Stimulated activated memory B cell treated with anti-CD40 and anti-IgM and Interleukin-4, amounts not matched to agents 10 μg/mL and 1 μg/mL and 100 μg/mL, for 72 hours (primary cell): ENCODE data around the gene SHH.
"Not testable (repeated sequence)": the region's sequence is repeated elsewhere in the genome, so short reads cannot be mapped to it uniquely, and the experiment has no call there.

ENCODE experiments used
- ATAC-seq: fragments of 150-1000 bp; cut with Tn5 transposase; 2 replicates; pipeline ENCODE4 v1.10.0; 2021
- H3K27ac Mint-ChIP-seq: one replicate; pipeline ENCODE4 v1.8.0; 2022; ENCODE audit warnings: mild to moderate bottlenecking, mixed read lengths
- H3K27me3 Mint-ChIP-seq: one replicate; pipeline ENCODE4 v1.8.0; 2022; ENCODE audit warnings: mixed read lengths
- H3K36me3 Mint-ChIP-seq: one replicate; pipeline ENCODE4 v1.8.0; 2022; ENCODE audit warnings: mixed read lengths
- H3K4me1 Mint-ChIP-seq: one replicate; pipeline ENCODE4 v1.8.0; 2022; ENCODE audit warnings: mixed read lengths
- H3K4me3 Mint-ChIP-seq: one replicate; pipeline ENCODE4 v1.8.0; 2022; ENCODE audit warnings: mild to moderate bottlenecking, moderate library complexity, mixed read lengths
- H3K9me3 Mint-ChIP-seq: one replicate; pipeline ENCODE4 v1.8.0; 2022; ENCODE audit warnings: mixed read lengths

Gene SHH

DNA sequence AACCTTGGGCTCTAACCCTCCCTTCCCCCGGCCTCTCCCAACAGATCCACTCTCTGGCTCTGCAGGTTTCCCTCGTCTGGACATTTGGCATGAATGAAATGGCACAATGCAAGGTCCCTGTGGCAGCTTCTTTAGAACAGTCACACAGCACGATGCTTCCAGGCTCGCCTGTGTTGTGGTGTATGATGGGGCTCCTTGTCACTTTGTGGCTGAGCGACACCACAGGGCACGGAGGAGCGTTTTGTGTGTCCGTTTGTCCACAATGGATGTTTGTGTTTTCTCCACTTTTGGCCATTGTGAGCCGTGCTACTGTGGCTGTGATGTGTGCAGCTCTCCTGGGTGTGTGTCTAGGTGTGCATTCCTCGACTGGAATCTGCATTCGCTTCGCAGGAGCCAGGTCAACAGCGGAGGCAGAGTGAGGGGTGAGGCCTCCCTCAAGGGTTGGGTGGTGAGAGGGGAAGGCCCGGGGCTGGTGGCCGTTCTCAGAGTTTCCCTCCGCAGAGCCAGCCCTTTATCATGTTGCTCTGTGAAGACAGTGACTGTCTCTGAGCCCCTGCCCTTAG is 22.3 kb upstream of the SHH start:
- Mint-ChIP-seq H3K4me3 (no peak overlapping the region), H3K36me3 (no peaks in the 10 kb centered on the region), H3K27ac (no peak overlapping the region), H3K9me3 (no peaks in the 10 kb centered on the region), H3K27me3 (peaks cover 19% of the 10 kb centered on the region), H3K4me1 (no peaks in the 10 kb centered on the region)
- ATAC-seq, result no peak

DNA sequence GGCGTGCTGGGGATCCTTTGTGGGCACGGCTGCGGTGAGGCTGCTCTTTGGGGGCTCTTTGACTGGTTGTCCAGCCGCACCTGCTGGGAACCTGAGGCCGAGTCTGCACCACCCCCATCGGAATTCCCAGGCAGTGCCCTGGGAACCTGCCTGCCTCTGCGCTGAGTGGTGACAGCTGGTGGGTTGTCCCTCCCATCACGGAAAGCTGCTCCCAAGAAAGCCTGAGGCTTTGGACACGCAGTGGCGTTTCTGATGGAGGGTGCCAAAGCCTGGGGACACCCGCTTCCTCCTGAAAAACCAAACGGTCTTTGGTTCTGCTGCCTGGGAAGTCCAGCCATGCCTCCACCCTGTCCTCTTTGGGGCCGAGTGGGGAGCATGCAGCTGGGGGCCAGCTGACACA is 21.4 kb upstream of the SHH start:
- H3K27me3 Mint-ChIP-seq, result peaks cover 23% of the 10 kb centered on the region
- H3K4me1 Mint-ChIP-seq, result no peaks in the 10 kb centered on the region
- no peak overlapping the region for H3K27ac Mint-ChIP-seq
- no peaks in the 10 kb centered on the region for H3K36me3 Mint-ChIP-seq
- H3K9me3 Mint-ChIP-seq, result no peaks in the 10 kb centered on the region
- no peak for ATAC-seq
- no peak overlapping the region for H3K4me3 Mint-ChIP-seq

DNA sequence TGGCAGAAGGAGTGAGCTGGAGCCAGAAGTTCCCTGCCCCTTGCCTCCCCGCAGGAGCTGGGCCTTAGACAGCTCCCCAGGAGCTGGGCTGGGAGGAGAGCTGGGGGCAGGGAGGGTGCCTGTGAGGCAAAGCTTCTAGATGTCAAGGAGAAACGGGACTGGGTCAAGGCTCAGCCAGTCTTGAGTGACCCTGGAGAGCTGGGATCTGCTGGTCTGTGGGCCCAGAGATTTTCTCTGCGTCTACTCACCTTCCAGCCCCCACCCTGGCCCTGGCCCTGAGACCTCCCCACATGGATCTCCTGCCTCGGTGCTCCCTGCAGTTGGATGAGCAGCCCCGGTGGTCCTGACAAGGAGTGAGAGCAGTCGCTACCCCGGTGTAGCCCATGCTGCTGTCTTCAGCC is 20.3 kb upstream of the SHH start:
- H3K27me3 Mint-ChIP-seq, result peaks cover 30% of the 10 kb centered on the region

DNA sequence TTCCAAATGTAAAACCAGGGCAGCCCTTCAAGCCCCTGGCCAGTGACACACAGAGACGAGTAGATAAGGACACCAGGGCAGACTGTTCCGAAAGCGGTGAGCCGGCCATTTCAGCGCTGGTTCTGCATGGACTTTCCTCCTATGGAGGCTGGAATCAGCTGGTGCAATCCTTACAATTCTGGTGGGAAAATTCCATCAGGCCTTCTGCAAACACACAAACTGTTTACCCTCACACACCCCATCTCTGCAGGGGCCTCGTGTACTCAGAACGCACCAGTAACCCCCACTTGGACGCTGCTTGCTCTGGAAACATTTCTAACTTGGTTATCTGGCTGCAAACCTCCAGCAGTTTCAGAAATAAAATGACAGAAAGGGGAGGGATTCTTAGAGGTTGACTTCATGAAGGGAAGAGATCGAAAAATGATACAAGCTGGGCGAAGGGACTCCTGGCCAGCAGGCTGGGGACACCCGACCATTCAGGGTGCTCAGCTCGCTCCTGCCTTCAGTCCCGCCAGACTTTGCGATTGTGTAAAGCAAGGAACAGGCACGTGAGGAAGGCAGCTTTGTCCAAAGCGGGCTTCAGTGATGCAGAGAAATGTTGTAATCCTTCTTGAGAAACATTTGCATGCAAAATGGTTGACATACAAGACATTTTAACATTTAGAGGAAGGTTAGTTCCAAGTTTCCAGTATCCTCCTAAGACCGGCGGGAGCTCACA is 19.7 kb upstream of the SHH start:
- Mint-ChIP-seq H3K27ac (no peak overlapping the region), H3K9me3 (no peaks in the 10 kb centered on the region), H3K4me1 (no peaks in the 10 kb centered on the region), H3K27me3 (peaks cover 30% of the 10 kb centered on the region), H3K4me3 (no peak overlapping the region), H3K36me3 (no peaks in the 10 kb centered on the region)
- no peak for ATAC-seq

More for the DNA sequence above, 20.3 kb upstream of the SHH start:
- no peak for ATAC-seq
- no peak overlapping the region for H3K27ac Mint-ChIP-seq
- H3K36me3 Mint-ChIP-seq, result no peaks in the 10 kb centered on the region
- no peaks in the 10 kb centered on the region for H3K9me3 Mint-ChIP-seq
- H3K4me3 Mint-ChIP-seq, result no peak overlapping the region
- H3K4me1 Mint-ChIP-seq, result no peaks in the 10 kb centered on the region

DNA sequence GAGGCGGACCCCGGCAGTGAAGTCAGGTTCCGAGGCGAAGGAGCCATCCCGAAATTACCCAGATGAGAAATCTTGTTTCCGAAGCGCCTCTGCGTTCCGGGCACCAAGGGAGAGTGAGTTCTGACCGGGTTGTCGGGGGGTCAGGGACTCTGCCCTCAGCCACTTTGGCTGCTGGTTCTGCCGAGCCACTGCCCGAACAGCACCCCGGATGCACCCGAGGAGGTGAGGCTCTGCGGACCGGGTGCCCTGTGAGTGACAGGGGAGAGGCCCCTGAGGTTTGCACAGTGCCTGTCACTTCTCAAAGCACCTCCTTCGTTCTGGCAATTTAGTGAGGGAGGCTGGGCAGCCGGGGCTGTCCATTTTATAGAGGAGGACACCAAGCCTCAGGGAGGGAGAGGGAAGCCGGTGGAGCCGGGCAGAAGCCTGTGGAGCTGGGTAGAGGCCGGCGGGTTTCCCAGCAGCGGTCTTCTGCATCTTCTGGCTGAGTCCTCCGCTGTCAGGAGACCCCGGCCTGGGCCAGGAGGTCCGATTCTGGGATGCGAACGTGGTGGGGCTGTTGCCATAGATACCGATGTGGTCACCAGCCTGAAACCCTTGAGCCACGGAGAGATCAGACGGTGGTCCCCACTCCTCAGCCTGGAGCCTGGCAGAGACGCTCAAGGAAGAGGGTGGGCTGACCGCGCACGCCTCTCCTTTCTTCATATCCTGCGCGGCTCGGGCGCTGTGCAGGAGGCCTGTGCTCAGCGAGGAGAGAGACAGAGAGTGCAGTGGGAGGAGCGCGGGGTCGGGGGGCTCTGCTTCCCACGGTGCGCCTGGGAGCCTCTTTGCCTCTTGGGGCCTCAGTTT is 18.9 kb upstream of the SHH start:
- ATAC-seq, result no peak
- H3K27me3 Mint-ChIP-seq, result peaks cover 30% of the 10 kb centered on the region
- no peak overlapping the region for H3K4me3 Mint-ChIP-seq
- no peaks in the 10 kb centered on the region for H3K4me1 Mint-ChIP-seq
- no peaks in the 10 kb centered on the region for H3K36me3 Mint-ChIP-seq
- H3K27ac Mint-ChIP-seq, result no peak overlapping the region
- H3K9me3 Mint-ChIP-seq, result no peaks in the 10 kb centered on the region

DNA sequence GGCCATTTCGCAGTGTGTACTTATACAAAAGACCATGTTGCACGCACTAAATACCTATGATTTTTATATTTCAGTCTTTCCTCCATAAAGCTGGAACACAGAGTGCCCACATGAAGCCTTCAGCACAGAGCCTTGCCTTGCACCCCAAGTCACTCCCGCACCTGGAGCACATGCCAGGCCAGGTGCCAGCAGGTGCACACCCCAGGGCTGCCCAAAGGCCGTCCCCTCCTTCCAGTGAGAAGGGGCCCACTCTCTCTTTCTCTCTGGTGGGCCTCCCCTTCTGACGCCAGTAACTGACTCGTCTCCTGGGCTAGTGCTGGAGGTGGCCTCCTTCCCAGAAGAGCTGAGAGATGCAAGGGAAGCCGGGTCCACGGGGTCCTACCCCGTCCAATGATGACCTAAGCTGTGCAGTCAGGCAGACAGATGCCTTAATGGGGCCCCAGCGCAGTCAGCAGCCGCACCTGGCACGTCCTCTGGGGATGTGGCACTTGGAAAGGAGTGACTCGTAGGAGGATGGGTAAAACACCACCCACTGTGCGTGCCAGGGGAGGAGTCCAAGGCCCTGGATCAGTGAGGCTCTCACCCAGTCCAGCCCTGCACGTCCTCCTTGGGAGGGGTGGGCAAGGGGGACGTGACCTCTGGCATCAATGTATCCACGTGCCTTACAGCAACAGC is 17.7 kb upstream of the SHH start:
- H3K27me3 Mint-ChIP-seq, result peaks cover 39% of the 10 kb centered on the region
- H3K4me1 Mint-ChIP-seq, result no peaks in the 10 kb centered on the region
- H3K4me3 Mint-ChIP-seq, result no peak overlapping the region
- H3K27ac Mint-ChIP-seq, result no peak overlapping the region
- H3K9me3 Mint-ChIP-seq, result no peaks in the 10 kb centered on the region
- no peak for ATAC-seq
- H3K36me3 Mint-ChIP-seq, result no peaks in the 10 kb centered on the region

DNA sequence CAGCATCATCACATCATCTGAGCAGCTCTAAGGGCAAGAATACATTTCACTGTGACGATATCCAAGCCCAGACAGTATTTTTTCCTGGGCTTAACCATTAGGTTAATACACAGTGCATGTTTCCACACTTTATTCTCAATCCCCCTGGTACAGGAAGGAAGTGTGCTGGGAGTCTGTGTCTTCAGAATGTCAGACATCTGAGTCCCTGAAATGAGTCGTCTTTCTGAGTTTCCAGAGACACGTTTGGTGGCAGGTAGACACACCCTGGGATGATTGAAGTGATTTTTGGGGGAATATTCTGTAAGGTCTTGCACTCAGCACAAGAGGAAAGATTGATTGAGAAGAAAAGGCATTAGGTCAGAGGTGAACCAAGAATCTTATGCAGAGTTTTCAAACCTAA is 13.1 kb upstream of the SHH start:
- no peak for ATAC-seq
- H3K4me1 Mint-ChIP-seq, result no peaks in the 10 kb centered on the region
- H3K27me3 Mint-ChIP-seq, result peaks cover 62% of the 10 kb centered on the region
- no peak overlapping the region for H3K27ac Mint-ChIP-seq
- no peaks in the 10 kb centered on the region for H3K36me3 Mint-ChIP-seq
- H3K4me3 Mint-ChIP-seq, result no peak overlapping the region
- H3K9me3 Mint-ChIP-seq, result no peaks in the 10 kb centered on the region

DNA sequence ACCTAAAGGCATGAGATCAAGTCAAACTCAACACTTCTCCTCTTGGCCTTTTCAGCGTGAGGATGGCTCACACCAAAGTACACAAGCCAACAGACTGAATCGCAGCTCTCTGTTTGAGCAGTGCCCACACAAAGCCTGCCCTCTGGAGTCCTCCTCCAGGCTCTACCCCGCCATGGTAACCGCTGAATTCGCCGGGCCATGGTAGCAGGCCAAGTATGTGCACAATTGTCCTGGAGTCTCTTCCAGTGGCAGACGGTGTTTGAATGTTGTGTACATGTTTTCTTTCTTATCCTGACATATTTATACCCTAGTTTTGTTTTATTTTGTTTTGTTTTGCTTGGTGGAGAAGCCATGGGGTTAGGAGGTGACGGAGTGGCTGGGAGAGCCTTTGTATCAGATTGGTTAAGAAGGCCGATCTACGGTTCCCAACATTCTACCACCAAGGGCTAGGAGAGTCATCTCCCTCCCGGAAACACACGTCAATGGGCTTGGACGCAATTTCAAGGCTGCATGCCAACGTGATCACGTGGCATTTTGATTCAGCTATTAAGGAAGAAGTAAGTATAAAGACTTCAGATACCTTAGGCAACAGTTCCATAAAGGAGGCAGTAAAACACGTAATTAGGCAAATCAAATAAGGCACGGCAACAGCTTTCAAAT is 12.1 kb upstream of the SHH start:
- ATAC-seq, result no peak
- Mint-ChIP-seq H3K27ac (no peak overlapping the region), H3K27me3 (peaks cover 57% of the 10 kb centered on the region), H3K4me3 (no peak overlapping the region), H3K36me3 (no peaks in the 10 kb centered on the region), H3K9me3 (no peaks in the 10 kb centered on the region), H3K4me1 (no peaks in the 10 kb centered on the region)

DNA sequence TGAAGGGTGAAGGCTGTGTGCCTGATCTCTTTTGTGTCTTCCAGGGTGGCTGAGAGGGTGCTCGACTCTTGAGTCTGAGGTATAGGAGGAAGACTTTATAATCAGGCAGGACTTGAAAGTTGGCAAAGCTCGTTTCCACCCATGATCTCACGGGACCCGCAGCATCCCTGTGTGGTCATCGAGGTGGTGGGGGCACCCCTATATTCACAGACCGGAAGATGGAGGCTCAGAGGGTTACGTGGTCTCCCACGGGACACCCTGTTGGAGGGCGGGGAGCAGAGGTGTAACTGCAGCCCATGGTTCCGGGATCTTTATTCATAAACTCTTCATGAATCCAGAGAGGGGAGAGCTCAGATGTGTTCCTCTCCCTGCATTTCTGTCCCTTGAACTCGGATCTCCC is 9.6 kb upstream of the SHH start:
- no peaks in the 10 kb centered on the region for H3K4me1 Mint-ChIP-seq
- peaks cover 46% of the 10 kb centered on the region for H3K27me3 Mint-ChIP-seq
- no peak overlapping the region for H3K4me3 Mint-ChIP-seq
- ATAC-seq, result no peak
- H3K36me3 Mint-ChIP-seq, result no peaks in the 10 kb centered on the region
- H3K27ac Mint-ChIP-seq, result no peak overlapping the region
- no peaks in the 10 kb centered on the region for H3K9me3 Mint-ChIP-seq

DNA sequence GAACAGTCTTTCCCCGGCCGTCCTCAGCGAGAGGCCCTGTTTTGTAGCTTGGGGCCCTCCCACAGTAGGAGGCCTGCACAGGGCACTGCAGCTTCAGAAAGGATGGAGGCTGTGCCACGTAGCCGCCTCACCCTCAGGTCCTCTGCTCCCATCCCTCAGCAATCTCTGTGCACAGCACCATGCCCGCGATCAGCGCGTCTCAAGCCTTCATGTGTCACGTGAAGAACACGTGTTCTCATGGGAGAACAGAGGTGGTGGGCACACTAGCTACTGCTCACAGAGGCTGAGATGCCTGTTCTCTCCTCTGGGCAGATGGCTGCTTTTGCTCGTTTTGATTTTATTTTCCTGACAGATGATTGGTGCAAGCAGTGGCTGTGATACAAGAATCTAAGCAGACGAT is 8.5 kb upstream of the SHH start:
- no peak for ATAC-seq
- H3K36me3 Mint-ChIP-seq, result no peaks in the 10 kb centered on the region

DNA sequence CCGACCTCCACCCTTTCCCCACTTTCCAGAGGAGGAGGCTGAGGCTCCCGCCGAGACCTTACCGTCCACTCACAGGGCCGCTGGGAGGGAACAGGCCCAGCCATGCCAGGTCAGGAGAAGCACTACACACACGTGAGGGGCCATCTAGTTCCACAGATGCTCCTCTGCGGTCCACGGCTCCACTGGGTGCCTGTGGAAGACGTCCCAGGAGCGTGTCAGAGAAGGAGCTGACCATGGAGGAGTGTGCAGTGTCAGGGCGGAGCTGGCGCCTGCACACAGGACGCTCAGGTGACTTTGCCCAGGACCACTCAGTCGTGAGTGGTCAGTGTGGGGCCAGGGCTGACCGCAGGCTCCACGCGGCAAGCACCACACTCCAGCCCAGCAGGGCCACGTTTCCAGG is 8.0 kb upstream of the SHH start:
- no peak overlapping the region for H3K4me3 Mint-ChIP-seq
- H3K36me3 Mint-ChIP-seq, result no peaks in the 10 kb centered on the region
- H3K27ac Mint-ChIP-seq, result no peak overlapping the region
- no peak for ATAC-seq
- peaks cover 48% of the 10 kb centered on the region for H3K27me3 Mint-ChIP-seq
- H3K9me3 Mint-ChIP-seq, result no peaks in the 10 kb centered on the region
- peaks cover 6% of the 10 kb centered on the region for H3K4me1 Mint-ChIP-seq

More for the DNA sequence above, 8.5 kb upstream of the SHH start:
- Mint-ChIP-seq H3K27ac (no peak overlapping the region), H3K4me3 (no peak overlapping the region), H3K4me1 (peaks cover under 1% of the 10 kb centered on the region), H3K9me3 (no peaks in the 10 kb centered on the region), H3K27me3 (peaks cover 48% of the 10 kb centered on the region)

DNA sequence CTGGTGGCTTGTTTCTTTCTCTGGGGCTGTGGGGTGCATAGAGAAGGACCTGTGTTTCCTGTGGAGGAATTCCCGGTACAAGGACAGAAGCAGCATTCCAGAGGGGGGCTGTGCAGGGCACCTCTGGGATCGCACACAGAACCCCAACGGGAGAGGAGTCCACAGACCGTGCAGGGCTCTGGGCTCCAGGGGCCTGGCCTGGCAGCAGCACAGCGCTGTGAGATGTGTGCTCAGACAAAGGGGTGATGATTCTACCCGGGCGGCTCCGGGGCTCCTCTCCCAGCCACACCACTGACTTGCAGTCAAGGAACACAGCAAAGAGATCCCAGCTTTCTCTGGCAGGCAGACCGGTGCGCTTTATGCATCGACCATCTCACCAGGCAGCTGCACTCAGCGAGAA is 6.9 kb upstream of the SHH start:
- Mint-ChIP-seq H3K36me3 (no peaks in the 10 kb centered on the region), H3K9me3 (no peaks in the 10 kb centered on the region), H3K27ac (no peak overlapping the region), H3K4me1 (peaks cover 8% of the 10 kb centered on the region), H3K27me3 (peaks cover 44% of the 10 kb centered on the region), H3K4me3 (no peak overlapping the region)
- ATAC-seq, result no peak

DNA sequence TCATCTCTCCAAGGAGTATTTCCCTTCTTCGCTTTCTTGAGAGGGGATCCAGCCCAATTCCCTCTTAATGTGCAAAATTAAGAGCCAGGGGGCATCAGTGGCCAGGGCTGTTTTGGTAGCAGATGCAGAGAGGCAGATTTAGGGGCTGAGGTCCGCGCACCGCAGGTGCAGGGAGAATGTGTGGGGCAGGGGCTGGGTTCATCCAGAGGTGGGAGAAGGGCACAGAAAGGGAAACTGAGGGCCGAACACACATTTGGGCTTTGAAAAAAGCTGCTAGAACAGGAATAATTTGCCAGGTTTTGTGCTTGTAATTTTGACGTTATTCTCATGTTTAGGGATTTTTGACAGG is 6.5 kb upstream of the SHH start:
- H3K27me3 Mint-ChIP-seq, result peaks cover 44% of the 10 kb centered on the region
- no peak overlapping the region for H3K27ac Mint-ChIP-seq
- no peak overlapping the region for H3K4me3 Mint-ChIP-seq
- H3K9me3 Mint-ChIP-seq, result no peaks in the 10 kb centered on the region
- H3K4me1 Mint-ChIP-seq, result peaks cover 8% of the 10 kb centered on the region
- H3K36me3 Mint-ChIP-seq, result no peaks in the 10 kb centered on the region
- ATAC-seq, result no peak

DNA sequence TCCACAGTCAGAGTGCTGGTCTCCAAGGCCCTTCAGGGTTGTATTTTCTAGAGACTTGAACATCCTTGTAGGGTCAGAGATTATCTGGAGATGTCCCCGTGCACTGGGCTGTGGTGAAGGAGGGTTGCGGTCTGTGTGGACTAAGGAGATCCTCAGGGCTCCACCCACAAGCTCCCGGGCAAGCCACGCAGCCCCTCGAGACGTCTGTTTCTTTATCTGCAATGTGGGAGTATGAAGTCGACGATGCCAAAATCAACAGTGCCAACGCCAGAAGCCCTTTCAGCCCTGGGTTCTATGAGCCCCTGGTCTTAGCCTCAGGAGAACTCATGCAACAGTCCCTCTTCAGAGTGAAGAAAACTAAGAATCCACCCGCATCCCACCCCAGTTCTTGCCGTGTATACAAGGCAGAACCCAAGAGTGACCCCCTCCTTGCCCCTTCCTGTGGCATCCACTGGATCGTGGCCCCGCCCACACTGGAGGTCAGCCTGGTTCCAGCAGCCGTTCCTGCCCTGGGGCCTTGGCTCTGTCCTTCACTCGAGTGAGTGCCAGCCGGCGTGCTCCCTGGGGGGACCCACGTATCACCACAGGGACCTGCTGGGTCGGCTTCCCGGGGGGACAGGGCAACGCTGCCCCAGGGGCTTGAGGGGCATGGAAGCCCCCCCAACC is 6.0 kb upstream of the SHH start:
- peaks cover 48% of the 10 kb centered on the region for H3K27me3 Mint-ChIP-seq
- no peak overlapping the region for H3K4me3 Mint-ChIP-seq

DNA sequence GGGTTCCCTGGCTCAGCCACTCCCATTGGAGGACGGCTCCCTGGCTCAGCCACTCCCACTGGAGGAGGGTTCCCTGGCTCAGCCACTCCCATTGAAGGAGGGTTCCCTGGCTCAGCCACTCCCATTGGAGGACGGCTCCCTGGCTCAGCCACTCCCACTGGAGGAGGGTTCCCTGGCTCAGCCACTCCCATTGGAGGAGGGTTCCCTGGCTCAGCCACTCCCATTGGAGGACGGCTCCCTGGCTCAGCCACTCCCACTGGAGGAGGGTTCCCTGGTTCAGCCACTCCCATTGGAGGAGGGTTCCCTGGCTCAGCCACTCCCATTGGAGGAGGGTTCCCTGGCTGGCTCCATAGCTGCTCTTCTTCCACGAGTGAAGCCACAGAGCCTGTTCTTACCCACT is 5.3 kb upstream of the SHH start:
- ATAC-seq, H3K9me3 Mint-ChIP-seq, H3K36me3 Mint-ChIP-seq, H3K27ac Mint-ChIP-seq, H3K4me3 Mint-ChIP-seq, H3K4me1 Mint-ChIP-seq: not testable (repeated sequence)
- peaks cover 49% of the 10 kb centered on the region for H3K27me3 Mint-ChIP-seq

More for the DNA sequence above, 6.0 kb upstream of the SHH start:
- Mint-ChIP-seq H3K27ac (no peak overlapping the region), H3K9me3 (no peaks in the 10 kb centered on the region), H3K36me3 (no peaks in the 10 kb centered on the region), H3K4me1 (peaks cover 8% of the 10 kb centered on the region)
- no peak for ATAC-seq
